Transverse colon (tissue), 4 donors: ENCODE results near the gene TRABD2A. TPM values are rescaled to one million over a fixed set of nuclear protein-coding genes. Genes with fewer than 3 reads are reported as not detected.

Experiments used
- DNase-seq: peaks from one replicate; pipeline ENCODE4 v3.0.0-alpha.2; 2019
- H3K27ac ChIP-seq, 4 donors: fragments of 200-600 bp; sonication (generic); 2 replicates each; pipeline ENCODE4 v1.5.1; 2016 to 2018; ENCODE audit warnings: inconsistent platforms in 4 of 4
- H3K27me3 ChIP-seq: fragments of 200-600 bp; sonication (generic); 2 replicates; pipeline ENCODE4 v1.5.1; 2017; ENCODE audit warnings: inconsistent platforms
- H3K36me3 ChIP-seq, 4 donors: fragments of 200-600 bp; sonication (generic); 2 replicates each; pipeline ENCODE4 v1.5.1; 2017 to 2019; ENCODE audit warnings: inconsistent platforms in 4 of 4
- H3K4me1 ChIP-seq, 4 donors: fragments of 200-600 bp; sonication (generic); 2 replicates each; pipeline ENCODE4 v1.5.1; 2017 to 2020; ENCODE audit warnings: inconsistent platforms in 4 of 4
- H3K4me3 ChIP-seq, 4 donors: fragments of 200-600 bp; sonication (generic); 1 replicate in 1 of 4; 2 replicates in 3 of 4; pipeline versions ENCODE4 v1.5.1 to v1.6.1; 2017 to 2019; ENCODE audit warnings: inconsistent platforms in 4 of 4
- H3K9me3 ChIP-seq, 2 donors: fragments of 200-600 bp; sonication (generic); 2 replicates each; pipeline ENCODE4 v1.5.1; 2017 to 2019; ENCODE audit warnings: inconsistent platforms in 2 of 2
- EP300 ChIP-seq: sonication (generic); formaldehyde crosslinking; IDR thresholded peaks from one replicate; pipeline ENCODE4 v1.6.1; 2017; ENCODE audit warnings: antibody characterized with exemption, low read depth
- POLR2A ChIP-seq: fragments of 450-650 bp; IDR thresholded peaks from one replicate; pipeline ENCODE4 v1.6.1; 2016; ENCODE audit warnings: antibody characterized with exemption, mild to moderate bottlenecking, moderate library complexity
- POLR2AphosphoS5 ChIP-seq, 3 donors: sonication (generic); formaldehyde crosslinking; IDR thresholded peaks; one replicate each; pipeline ENCODE4 v1.6.1; 2016; ENCODE audit warnings: antibody characterized with exemption in 3 of 3
- WGBS, 2 donors: methylation state at CpG; one replicate each; pipeline ENCODE4 v1.1.5; 2018; ENCODE audit warnings: low coverage in 1 of 2; 5-methylcytosine and 5-hydroxymethylcytosine counted together
- in situ Hi-C, 4 donors: fragments of 200-750 bp; cut with MboI; loops; one replicate each; pipeline versions ENCODE4 v1.15.0 to v1.15.1; 2017; ENCODE audit warnings: low sequenced_read_pairs in 3 of 4, low pct_ligation_motif_present in 1 of 4, low pct_unique_long_range_greater_than_20kb in 1 of 4
- intact Hi-C: fragments of 100-400 bp; cut with DNase I; formaldehyde crosslinking; loops from one replicate; pipeline ENCODE4 v1.15.1; 2023; ENCODE audit warnings: low total_unique reads
- total RNA-seq, 4 donors: library from RNA; depleted of rRNA; stranded (reverse); fragments of >200 nt; gene quantifications; one replicate each; pipeline ENCODE4 v1.1.0, GENCODE V29; 2016
- TF ChIP-seq, protein P1 (sequence below), 5 experiments: fragments of 200-600 bp in 3 of 5; fragments of 450-650 bp in 2 of 5; sonication (generic) in 3 of 5; IDR thresholded peaks; 1 replicate in 2 of 5; 2 replicates in 3 of 5; pipeline ENCODE4 v1.5.1; 2016 to 2017; ENCODE audit warnings: antibody characterized with exemption in 5 of 5, inconsistent platforms in 3 of 5, mild to moderate bottlenecking in 2 of 5, moderate library complexity in 1 of 5

The TRABD2A gene
- total RNA-seq, 4 donors from 2014 or later = 21.3 to 230 (median 76.5) TPM

DNA sequence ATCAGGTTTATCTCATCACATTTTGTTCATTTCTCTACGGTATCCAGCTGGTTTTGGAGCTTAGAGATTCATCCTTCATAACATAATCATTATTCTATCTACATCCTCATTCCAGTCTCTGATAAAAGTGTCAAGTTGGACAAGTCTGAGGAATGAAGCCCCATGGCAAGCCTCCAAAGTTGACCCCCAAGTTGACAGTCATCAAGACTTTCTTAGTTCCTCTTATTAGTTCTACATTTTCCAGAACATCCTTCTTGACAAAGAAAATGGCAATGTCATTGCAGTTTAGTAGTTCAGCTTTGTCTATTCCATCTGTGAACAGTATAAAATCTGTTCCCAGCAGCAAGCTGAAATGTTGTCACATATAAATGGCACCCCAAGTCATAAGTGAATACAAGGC, 20.1 kb upstream of the TRABD2A start:
- no peak overlapping the region for H3K4me3 ChIP-seq
- H3K36me3 ChIP-seq = no peaks in the 10 kb centered on the region
- no peak for DNase-seq
- no peaks in the 10 kb centered on the region for H3K9me3 ChIP-seq
- peaks cover 4 to 24% (median 9%) of the 10 kb centered on the region in 4 donors for H3K4me1 ChIP-seq
- intact Hi-C loops (no loop called here), in situ Hi-C loops (no loop called here)
- no peak overlapping the region for H3K27ac ChIP-seq
- WGBS, 2 donors = 91% methylated on average over 1 of the region's 1 CpG; no CpG with 5 or more reads in 1 of the 2 donors
- TF ChIP-seq, protein P1, sequence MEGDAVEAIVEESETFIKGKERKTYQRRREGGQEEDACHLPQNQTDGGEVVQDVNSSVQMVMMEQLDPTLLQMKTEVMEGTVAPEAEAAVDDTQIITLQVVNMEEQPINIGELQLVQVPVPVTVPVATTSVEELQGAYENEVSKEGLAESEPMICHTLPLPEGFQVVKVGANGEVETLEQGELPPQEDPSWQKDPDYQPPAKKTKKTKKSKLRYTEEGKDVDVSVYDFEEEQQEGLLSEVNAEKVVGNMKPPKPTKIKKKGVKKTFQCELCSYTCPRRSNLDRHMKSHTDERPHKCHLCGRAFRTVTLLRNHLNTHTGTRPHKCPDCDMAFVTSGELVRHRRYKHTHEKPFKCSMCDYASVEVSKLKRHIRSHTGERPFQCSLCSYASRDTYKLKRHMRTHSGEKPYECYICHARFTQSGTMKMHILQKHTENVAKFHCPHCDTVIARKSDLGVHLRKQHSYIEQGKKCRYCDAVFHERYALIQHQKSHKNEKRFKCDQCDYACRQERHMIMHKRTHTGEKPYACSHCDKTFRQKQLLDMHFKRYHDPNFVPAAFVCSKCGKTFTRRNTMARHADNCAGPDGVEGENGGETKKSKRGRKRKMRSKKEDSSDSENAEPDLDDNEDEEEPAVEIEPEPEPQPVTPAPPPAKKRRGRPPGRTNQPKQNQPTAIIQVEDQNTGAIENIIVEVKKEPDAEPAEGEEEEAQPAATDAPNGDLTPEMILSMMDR (IDR thresholded peaks at IDR 0.05) = no peak
- TF ChIP-seq POLR2A = no peak
- TF ChIP-seq EP300 = no peak
- no peaks in the 10 kb centered on the region for H3K27me3 ChIP-seq

DNA sequence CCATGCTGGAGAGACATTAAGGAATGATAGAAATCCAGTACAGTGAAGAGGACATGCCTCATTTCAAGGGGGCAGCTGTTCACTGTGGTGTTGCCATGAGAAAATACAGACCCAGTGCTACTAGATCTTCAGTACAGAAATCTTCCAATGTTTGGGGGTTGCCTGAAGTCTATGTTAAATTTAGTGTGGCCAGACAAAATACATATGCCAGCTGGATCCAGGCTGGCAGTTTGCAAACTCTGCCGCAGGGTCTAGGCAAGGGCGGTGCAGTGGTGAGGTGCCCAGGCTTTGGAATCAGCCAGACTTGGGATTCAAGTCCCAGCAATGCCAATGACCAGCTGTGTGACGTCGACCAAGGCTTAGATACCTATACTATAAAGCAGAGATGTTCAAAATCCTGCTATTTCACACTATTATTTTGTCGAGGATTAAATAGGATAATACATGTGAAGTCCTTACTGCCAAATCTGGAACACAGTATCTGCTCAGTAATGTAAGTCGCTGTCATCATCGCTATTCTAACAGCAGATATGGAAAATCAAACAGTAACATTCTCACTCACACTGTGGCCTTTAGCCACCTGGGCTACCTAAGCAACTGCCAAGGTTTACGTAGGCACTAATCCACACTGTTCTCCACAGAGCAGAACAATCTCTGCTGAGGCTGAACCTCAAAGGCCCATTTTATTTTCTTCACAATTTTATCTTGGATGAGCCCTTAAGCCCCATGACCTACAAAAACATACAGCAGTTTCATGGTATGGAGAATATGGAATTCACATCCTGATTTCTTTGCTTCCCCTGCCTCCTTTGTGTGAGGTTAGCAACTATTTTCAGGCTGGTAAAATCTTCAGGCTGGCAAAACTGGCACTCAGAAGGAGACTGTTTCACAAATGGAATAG, 18.7 kb upstream of the TRABD2A start:
- H3K36me3 ChIP-seq = no peaks in the 10 kb centered on the region
- 87 to 100% methylated on average over 2 to 8 of the region's 8 CpGs for whole genome bisulfite sequencing, 2 donors
- H3K9me3 ChIP-seq = no peaks in the 10 kb centered on the region
- H3K4me3 ChIP-seq = no peak overlapping the region
- in situ Hi-C loops (no loop called here), intact Hi-C loops (no loop called here)
- peaks cover 4 to 29% (median 8%) of the 10 kb centered on the region in 4 donors for H3K4me1 ChIP-seq
- no peaks in the 10 kb centered on the region for H3K27me3 ChIP-seq
- H3K27ac ChIP-seq = peak overlapping the region in 1 of 4 donors; percentile 72
- DNase-seq = peak; percentile 2
- TF ChIP-seq EP300 (no peak), POLR2A (no peak), POLR2AphosphoS5 (IDR thresholded peaks at IDR 0.05) (no peak)
- TF ChIP-seq, protein P1 (IDR thresholded peaks at IDR 0.05) = no peak

- peaks cover 0 to 29% (median 8%) of the 10 kb centered on the region in 4 donors for H3K4me1 ChIP-seq
- DNase-seq = no peak
- TF ChIP-seq POLR2AphosphoS5 (IDR thresholded peaks at IDR 0.05) (no peak), EP300 (no peak), POLR2A (no peak)
- TF ChIP-seq, protein P1 (IDR thresholded peaks at IDR 0.05) = no peak
- no peaks in the 10 kb centered on the region for H3K36me3 ChIP-seq
- intact Hi-C loops (no loop called here), in situ Hi-C loops (no loop called here)
- 57% methylated on average over 1 of the region's 1 CpG; no CpG with 5 or more reads in 1 of the 2 donors for WGBS, 2 donors
- no peak overlapping the region for H3K4me3 ChIP-seq
- H3K9me3 ChIP-seq = no peaks in the 10 kb centered on the region
- H3K27ac ChIP-seq = peak overlapping the region; percentile 64 to 72 (median 68)
- no peaks in the 10 kb centered on the region for H3K27me3 ChIP-seq
Observed at GRCh38 chr2:84897773-84898172, 16.9 kb upstream of the TRABD2A start.

DNA sequence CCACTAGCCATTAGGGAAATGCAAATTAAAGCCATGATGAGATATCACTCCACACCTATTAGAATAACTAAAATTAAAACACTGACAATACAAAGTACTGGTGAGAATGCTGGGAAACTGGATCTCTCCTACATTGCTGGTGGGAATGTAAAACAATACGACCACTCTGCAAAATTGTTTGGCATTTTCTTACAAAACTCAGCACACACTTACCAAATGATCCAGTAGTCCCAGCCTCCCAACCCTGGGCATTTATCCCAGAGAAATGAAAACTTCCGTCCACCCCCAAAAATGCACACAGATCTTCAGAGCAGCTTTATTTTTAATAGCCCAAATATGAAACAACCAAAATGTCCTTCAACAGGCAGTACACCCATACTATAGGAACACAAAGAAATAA, 15.7 kb upstream of the TRABD2A start:
- in situ Hi-C loops = no loop called here
- Histone ChIP-seq H3K9me3 (no peaks in the 10 kb centered on the region), H3K4me1 (peaks cover 0 to 29% (median 8%) of the 10 kb centered on the region in 4 donors), H3K27me3 (no peaks in the 10 kb centered on the region), H3K4me3 (no peak overlapping the region), H3K27ac (no peak overlapping the region), H3K36me3 (no peaks in the 10 kb centered on the region)
- no peak for DNase-seq
- 87 to 93% methylated on average over 2 of the region's 2 CpGs for WGBS, 2 donors
- TF ChIP-seq POLR2AphosphoS5 (IDR thresholded peaks at IDR 0.05) (no peak), POLR2A (no peak), EP300 (no peak)
- TF ChIP-seq, protein P1 (IDR thresholded peaks at IDR 0.05) = no peak
- intact Hi-C loops = no loop called here
